Stomach (tissue), 4 donors: ENCODE results near the gene ATP11A.

ENCODE experiments used
- CTCF ChIP-seq, 7 experiments: fragments of 450-650 bp in 4 of 7; fragments of 200-600 bp in 3 of 7; sonication (generic) in 3 of 7; IDR thresholded peaks; one replicate each; pipeline ENCODE4 v1.5.1; 2016 to 2019; ENCODE audit warnings: antibody characterized with exemption in 7 of 7, control low read depth in 2 of 7, mild to moderate bottlenecking in 1 of 7
- EP300 ChIP-seq: sonication (generic); formaldehyde crosslinking; IDR thresholded peaks from one replicate; pipeline ENCODE4 v1.6.1; 2017; ENCODE audit warnings: antibody characterized with exemption
- POLR2A ChIP-seq, 4 donors: fragments of 450-650 bp; IDR thresholded peaks; one replicate each; pipeline ENCODE4 v1.6.1; 2016; ENCODE audit warnings: antibody characterized with exemption in 4 of 4, control low read depth in 2 of 4, mild to moderate bottlenecking in 1 of 4, moderate library complexity in 1 of 4

GRCh38 chr13:112852808-112853207 lies 163.0 kb downstream of the ATP11A start:
- TF ChIP-seq EP300 (no peak), CTCF (IDR thresholded peaks at IDR 0.05) (no peak), POLR2A (IDR thresholded peaks at IDR 0.05) (no peak)
